Ascending aorta (tissue), 2 donors: ENCODE results near the gene PDLIM7. TPM values are rescaled to one million over a fixed set of nuclear protein-coding genes. Genes with fewer than 3 reads are reported as not detected.
"Not testable (repeated sequence)": the region's sequence is repeated elsewhere in the genome, so short reads cannot be mapped to it uniquely, and the experiment has no call there.

Source experiments
- DNase-seq, 2 donors: peaks; one replicate each; pipeline ENCODE4 v3.0.0-alpha.2; 2019; ENCODE audit warnings: low spot score in 2 of 2
- H3K27ac ChIP-seq, 2 donors: fragments of 200-600 bp; sonication (generic); one replicate each; pipeline ENCODE4 v1.5.1; 2016 to 2017; ENCODE audit warnings: mild to moderate bottlenecking in 1 of 2
- H3K27me3 ChIP-seq: fragments of 200-600 bp; sonication (generic); one replicate; pipeline ENCODE4 v1.5.1; 2017
- H3K36me3 ChIP-seq, 2 donors: fragments of 200-600 bp; sonication (generic); one replicate each; pipeline ENCODE4 v1.5.1; 2016
- H3K4me1 ChIP-seq, 2 donors: fragments of 200-600 bp; sonication (generic); one replicate each; pipeline ENCODE4 v1.5.1; 2016 to 2017; ENCODE audit warnings: mild to moderate bottlenecking in 1 of 2
- H3K4me3 ChIP-seq, 2 donors: fragments of 200-600 bp; sonication (generic); one replicate each; pipeline ENCODE4 v1.5.1; 2016 to 2017; ENCODE audit warnings: mild to moderate bottlenecking in 1 of 2
- H3K9me3 ChIP-seq, 2 donors: fragments of 200-600 bp; sonication (generic); one replicate each; pipeline ENCODE4 v1.5.1; 2016
- CTCF ChIP-seq, 3 experiments: fragments of 200-600 bp in 2 of 3; fragments of 450-650 bp in 1 of 3; sonication (generic) in 2 of 3; IDR thresholded peaks; one replicate each; pipeline ENCODE4 v1.5.1; 2016 to 2019; ENCODE audit warnings: antibody characterized with exemption in 3 of 3, mild to moderate bottlenecking in 1 of 3, moderate library complexity in 1 of 3
- intact Hi-C: fragments of 100-400 bp; cut with DNase I; formaldehyde crosslinking; loops from one replicate; pipeline ENCODE4 v1.15.1; 2023
- total RNA-seq: library from RNA; depleted of rRNA; stranded (reverse); fragments of >200 nt; gene quantifications from one replicate; pipeline ENCODE4 v1.1.0, GENCODE V29; 2016

The PDLIM7 gene
- total RNA-seq, 1 donor from 2014 or later = 1,082 TPM

- TF ChIP-seq CTCF (IDR thresholded peaks at IDR 0.05) = peak in 1 of 3 experiments; percentile 6
- no peak for DNase-seq
- Histone ChIP-seq H3K4me1 (peaks cover 34 to 70% of the 10 kb centered on the region in 2 donors), H3K27me3 (no peaks in the 10 kb centered on the region), H3K9me3 (no peaks in the 10 kb centered on the region), H3K4me3 (peak overlapping the region in 1 of 2 donors; percentile 92), H3K27ac (peak overlapping the region; percentile 96 to 99), H3K36me3 (peaks cover 66 to 81% of the 10 kb centered on the region in 2 donors)
- intact Hi-C loops = no loop called here
Observed at GRCh38 chr5:177490311-177490991, 7.0 kb downstream of the PDLIM7 start.

- Histone ChIP-seq H3K27ac (peak overlapping the region; percentile 96 to 99), H3K27me3 (no peaks in the 10 kb centered on the region), H3K4me3 (no peak overlapping the region), H3K4me1 (peaks cover 42 to 68% of the 10 kb centered on the region in 2 donors), H3K9me3 (no peaks in the 10 kb centered on the region), H3K36me3 (peaks cover 78 to 93% of the 10 kb centered on the region in 2 donors)
- peak in 1 of 3 experiments; percentile 7 for TF ChIP-seq CTCF (IDR thresholded peaks at IDR 0.05)
- intact Hi-C loops = no loop called here
- no peak for DNase-seq
Observed at GRCh38 chr5:177489119-177489716, 8.2 kb downstream of the PDLIM7 start.

- DNase-seq = no peak
- Histone ChIP-seq H3K36me3 (peaks cover 76 to 97% of the 10 kb centered on the region in 2 donors), H3K4me3 (no peak overlapping the region), H3K27ac (peak overlapping the region; percentile 10 to 34), H3K9me3 (no peaks in the 10 kb centered on the region), H3K4me1 (peaks cover 33 to 65% of the 10 kb centered on the region in 2 donors), H3K27me3 (no peaks in the 10 kb centered on the region)
- TF ChIP-seq CTCF (IDR thresholded peaks at IDR 0.05) = no peak
- intact Hi-C loops = no loop called here
Observed at GRCh38 chr5:177487975-177488374, 9.4 kb downstream of the PDLIM7 start.

GRCh38 chr5:177487144-177487543, 10.3 kb downstream of the PDLIM7 start:
- Histone ChIP-seq H3K36me3 (peaks cover 73 to 90% of the 10 kb centered on the region in 2 donors), H3K27ac (peak overlapping the region; percentile 10 to 34), H3K9me3 (no peaks in the 10 kb centered on the region), H3K27me3 (no peaks in the 10 kb centered on the region), H3K4me1 (peaks cover 26 to 58% of the 10 kb centered on the region in 2 donors), H3K4me3 (no peak overlapping the region)
- no peak for DNase-seq
- intact Hi-C loops = no loop called here
- no peak for TF ChIP-seq CTCF (IDR thresholded peaks at IDR 0.05)

GRCh38 chr5:177486256-177486655, 11.1 kb downstream of the PDLIM7 start:
- H3K27ac ChIP-seq = no peak overlapping the region
- H3K4me1 ChIP-seq = peaks cover 18 to 56% of the 10 kb centered on the region in 2 donors

GRCh38 chr5:177485753-177486152, 11.7 kb downstream of the PDLIM7 start:
- H3K9me3 ChIP-seq, DNase-seq, H3K4me3 ChIP-seq, H3K27me3 ChIP-seq, intact Hi-C loops: not testable (repeated sequence)
- peaks cover 17 to 57% of the 10 kb centered on the region in 2 donors for H3K4me1 ChIP-seq
- peak overlapping the region in 1 of 2 donors; percentile 91 for H3K27ac ChIP-seq
- H3K36me3 ChIP-seq = peaks cover 65 to 89% of the 10 kb centered on the region in 2 donors

More at GRCh38 chr5:177486256-177486655, 11.1 kb downstream of the PDLIM7 start:
- no peak for DNase-seq
- no peaks in the 10 kb centered on the region for H3K27me3 ChIP-seq
- H3K36me3 ChIP-seq = peaks cover 70 to 90% of the 10 kb centered on the region in 2 donors
- intact Hi-C loops = no loop called here
- H3K9me3 ChIP-seq = no peaks in the 10 kb centered on the region
- no peak for TF ChIP-seq CTCF (IDR thresholded peaks at IDR 0.05)
- no peak overlapping the region for H3K4me3 ChIP-seq
